BE2C (cell line): ENCODE results near the gene DROSHA.

ENCODE experiments used
- DNase-seq: peaks from one replicate; pipeline ENCODE4 v3.0.0-alpha.2; 2020
- H3K27me3 ChIP-seq: fragments of 250-450 bp; sonication (Bioruptor Pico); 2 replicates; pipeline ENCODE4 v1.5.1; 2020; ENCODE audit warnings: mild to moderate bottlenecking
- H3K36me3 ChIP-seq: fragments of 250-450 bp; sonication (Bioruptor Pico); 2 replicates; pipeline ENCODE4 v1.5.1; 2020; ENCODE audit warnings: mild to moderate bottlenecking
- H3K4me1 ChIP-seq: fragments of 250-450 bp; sonication (Bioruptor Pico); 2 replicates; pipeline ENCODE4 v1.5.1; 2020
- H3K4me3 ChIP-seq: 2 replicates; pipeline ENCODE4 v1.5.1; 2011; ENCODE audit warnings: low read depth, low read length
- H3K9me3 ChIP-seq: fragments of 250-450 bp; sonication (Bioruptor Pico); 2 replicates; pipeline ENCODE4 v1.5.1; 2020
- TF ChIP-seq, protein P1 (sequence below): IDR thresholded peaks from 2 replicates; pipeline ENCODE4 v1.5.1; 2012; ENCODE audit warnings: mild to moderate bottlenecking, low read depth, low read length

Gene DROSHA

DNA sequence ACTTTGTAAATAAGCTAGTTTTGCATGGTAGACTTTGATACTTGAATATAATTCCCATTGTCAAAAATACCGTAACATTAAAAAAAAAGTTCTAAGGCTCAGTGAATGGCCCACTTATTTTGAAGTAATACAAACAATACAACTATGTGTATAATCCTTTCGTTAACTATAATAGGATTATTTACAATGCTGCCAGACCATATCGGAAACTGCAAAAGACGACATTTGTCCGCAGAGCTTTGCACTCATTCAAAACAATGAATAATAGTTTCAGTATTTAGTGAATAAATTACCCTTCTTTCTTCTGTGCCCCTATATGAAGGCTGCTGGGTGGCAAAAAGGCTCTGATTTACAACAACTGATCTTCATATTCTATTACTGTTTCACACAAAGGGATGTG lies 121.8 kb downstream of the DROSHA start:
- TF ChIP-seq, protein P1, sequence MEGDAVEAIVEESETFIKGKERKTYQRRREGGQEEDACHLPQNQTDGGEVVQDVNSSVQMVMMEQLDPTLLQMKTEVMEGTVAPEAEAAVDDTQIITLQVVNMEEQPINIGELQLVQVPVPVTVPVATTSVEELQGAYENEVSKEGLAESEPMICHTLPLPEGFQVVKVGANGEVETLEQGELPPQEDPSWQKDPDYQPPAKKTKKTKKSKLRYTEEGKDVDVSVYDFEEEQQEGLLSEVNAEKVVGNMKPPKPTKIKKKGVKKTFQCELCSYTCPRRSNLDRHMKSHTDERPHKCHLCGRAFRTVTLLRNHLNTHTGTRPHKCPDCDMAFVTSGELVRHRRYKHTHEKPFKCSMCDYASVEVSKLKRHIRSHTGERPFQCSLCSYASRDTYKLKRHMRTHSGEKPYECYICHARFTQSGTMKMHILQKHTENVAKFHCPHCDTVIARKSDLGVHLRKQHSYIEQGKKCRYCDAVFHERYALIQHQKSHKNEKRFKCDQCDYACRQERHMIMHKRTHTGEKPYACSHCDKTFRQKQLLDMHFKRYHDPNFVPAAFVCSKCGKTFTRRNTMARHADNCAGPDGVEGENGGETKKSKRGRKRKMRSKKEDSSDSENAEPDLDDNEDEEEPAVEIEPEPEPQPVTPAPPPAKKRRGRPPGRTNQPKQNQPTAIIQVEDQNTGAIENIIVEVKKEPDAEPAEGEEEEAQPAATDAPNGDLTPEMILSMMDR: no peak
- H3K36me3 ChIP-seq: peaks cover 52% of the 10 kb centered on the region
- no peak for DNase-seq

DNA sequence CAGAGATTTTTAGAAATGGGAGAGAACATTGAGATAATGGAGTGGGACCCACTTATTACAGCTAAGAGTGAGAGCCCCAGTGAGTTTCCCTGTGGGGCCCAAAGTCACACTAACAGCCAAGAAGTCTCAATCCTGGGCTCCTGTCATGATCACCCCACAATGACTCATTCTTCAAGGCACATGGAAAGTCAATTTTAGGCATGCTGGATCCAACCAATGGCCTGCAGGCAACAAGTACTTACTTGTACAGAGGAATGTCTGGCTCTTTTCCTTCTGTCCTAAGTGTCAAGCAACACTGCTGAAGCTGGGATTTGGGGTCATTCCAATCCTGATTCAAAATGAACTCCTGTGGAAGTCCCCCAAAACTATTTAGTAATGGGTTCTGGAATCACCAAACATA lies 123.1 kb downstream of the DROSHA start:
- TF ChIP-seq, protein P1: no peak
- no peak for DNase-seq
- Histone ChIP-seq H3K27me3 (no peaks in the 10 kb centered on the region), H3K9me3 (no peaks in the 10 kb centered on the region), H3K36me3 (peaks cover 62% of the 10 kb centered on the region), H3K4me3 (no peak overlapping the region), H3K4me1 (no peaks in the 10 kb centered on the region)

More for the DNA sequence above, 121.8 kb downstream of the DROSHA start:
- Histone ChIP-seq H3K4me1 (no peaks in the 10 kb centered on the region), H3K4me3 (no peak overlapping the region), H3K9me3 (no peaks in the 10 kb centered on the region), H3K27me3 (no peaks in the 10 kb centered on the region)

DNA sequence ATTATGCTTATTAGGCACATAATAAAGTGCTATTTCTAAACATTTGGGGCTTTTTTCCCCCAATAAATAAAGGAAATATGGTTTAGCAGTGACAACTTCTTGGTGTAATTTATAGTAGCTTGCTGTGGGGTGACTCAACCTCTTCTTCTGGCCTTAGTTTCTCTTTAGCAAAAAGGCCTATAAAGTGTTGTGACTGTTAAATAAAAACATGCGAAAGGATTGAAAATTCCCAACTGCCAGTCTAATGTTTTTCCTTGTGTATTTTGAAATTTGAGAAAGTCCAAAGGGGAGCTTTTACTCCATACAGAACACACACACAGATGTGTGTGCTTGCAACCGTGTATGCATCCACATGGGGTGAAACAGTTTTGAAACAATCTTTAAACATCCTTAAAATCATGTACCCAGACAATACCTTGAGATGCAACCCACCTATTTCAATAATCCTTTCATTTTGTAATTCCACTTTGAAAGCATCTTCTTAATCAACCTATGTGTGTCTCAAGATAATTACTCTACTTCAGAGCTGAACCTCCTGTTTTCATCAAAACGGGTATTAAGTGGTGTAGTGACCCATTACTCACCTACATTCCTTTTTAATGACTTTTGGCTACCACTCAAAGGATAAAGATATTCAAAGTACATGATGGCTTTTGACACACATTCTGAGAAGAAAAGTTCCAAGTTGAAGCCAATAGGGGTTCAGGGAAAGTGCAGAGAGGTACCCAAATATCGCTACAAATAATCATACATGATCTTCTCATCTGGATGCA lies 123.8 kb downstream of the DROSHA start:
- no peak for DNase-seq
- Histone ChIP-seq H3K4me1 (no peaks in the 10 kb centered on the region), H3K27me3 (no peaks in the 10 kb centered on the region), H3K36me3 (peaks cover 59% of the 10 kb centered on the region), H3K9me3 (no peaks in the 10 kb centered on the region), H3K4me3 (no peak overlapping the region)
- TF ChIP-seq, protein P1: no peak

DNA sequence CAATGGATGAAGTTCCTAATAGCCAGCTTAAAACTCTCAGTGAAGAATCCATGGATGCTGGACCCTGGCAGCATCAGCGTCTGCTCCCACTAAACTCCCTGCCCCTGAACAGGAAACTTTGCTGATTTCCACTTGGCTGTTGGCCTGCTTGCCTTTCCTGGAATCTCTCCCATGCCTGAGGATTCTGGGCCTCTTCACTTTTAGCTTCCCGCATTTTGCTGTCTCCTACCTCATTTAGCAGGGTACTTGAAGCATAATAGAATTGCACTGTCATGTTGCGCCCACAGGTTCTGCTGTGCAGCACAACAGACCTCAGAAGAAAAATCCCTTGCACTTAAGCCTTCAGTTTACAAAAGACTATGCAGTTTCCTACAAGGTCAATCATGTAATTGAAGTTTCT lies 127.6 kb downstream of the DROSHA start:
- no peak for DNase-seq
- Histone ChIP-seq H3K36me3 (peaks cover 49% of the 10 kb centered on the region), H3K4me3 (no peak overlapping the region), H3K27me3 (no peaks in the 10 kb centered on the region), H3K4me1 (peaks cover 2% of the 10 kb centered on the region), H3K9me3 (no peaks in the 10 kb centered on the region)
- TF ChIP-seq, protein P1: no peak

DNA sequence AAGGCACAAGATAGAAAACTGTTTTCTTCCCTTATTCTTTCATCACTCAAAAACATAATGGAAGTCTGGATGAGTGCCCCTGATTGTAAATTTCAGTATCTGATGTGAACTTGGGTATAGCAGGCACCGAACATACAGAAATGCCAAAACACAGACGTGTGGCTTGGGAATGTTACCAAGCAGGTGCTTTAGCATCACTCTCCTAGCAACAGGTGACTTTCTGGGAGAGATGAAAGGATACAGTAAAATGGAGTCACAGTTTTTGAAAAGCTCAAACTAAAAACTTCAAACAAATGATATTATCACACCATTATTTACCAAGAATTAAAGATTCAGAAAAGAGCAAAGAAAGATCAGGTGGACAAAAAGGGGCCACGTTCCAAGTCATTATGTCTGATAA lies 130.2 kb downstream of the DROSHA start:
- Histone ChIP-seq H3K9me3 (no peaks in the 10 kb centered on the region), H3K4me3 (no peak overlapping the region), H3K36me3 (peaks cover 35% of the 10 kb centered on the region), H3K4me1 (peaks cover 2% of the 10 kb centered on the region), H3K27me3 (no peaks in the 10 kb centered on the region)
- no peak for DNase-seq
- TF ChIP-seq, protein P1: no peak

DNA sequence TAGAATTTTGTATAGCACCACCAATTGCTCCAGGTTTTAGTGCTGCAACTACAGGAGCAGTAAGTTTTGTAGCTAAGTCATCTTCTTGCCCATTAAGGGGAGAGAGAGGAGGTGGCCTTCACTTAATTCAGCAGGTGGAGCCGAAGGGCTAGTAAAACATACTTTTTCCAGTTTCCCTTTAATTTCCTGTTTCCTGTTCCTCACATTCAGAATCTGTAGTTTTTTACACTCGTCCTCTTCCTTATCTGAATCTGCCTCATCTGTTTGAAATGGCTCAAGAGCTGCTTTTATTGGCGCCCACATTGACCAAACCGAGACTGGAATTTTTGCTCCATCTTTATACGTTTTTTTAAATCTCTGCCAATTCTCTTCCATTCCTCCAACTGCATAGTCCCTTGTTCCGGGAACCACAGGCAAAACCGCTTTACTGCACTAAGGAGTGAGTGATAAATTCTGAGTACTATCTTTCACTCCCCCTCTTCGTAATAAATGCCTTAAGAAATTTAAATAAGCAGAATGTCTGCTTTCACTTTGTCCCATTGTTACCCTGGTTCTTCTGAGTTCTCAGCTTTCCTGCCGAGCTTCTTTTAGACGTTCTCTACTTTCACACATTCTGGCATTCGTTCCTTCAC lies 133.9 kb downstream of the DROSHA start:
- TF ChIP-seq, protein P1: no peak
- no peak for DNase-seq
- Histone ChIP-seq H3K4me3 (no peak overlapping the region), H3K9me3 (no peaks in the 10 kb centered on the region), H3K36me3 (peaks cover 16% of the 10 kb centered on the region; the same call in 1 of the 2 replicates), H3K27me3 (no peaks in the 10 kb centered on the region), H3K4me1 (peaks cover 2% of the 10 kb centered on the region)
